Measurements from ENCODE around the gene IFI16. TPM values are rescaled to one million over a fixed set of nuclear protein-coding genes. Genes with fewer than 3 reads are reported as not detected.

The IFI16 gene
- total RNA-seq, 1 donor from 2014 or later, result 5.4 TPM

DNA sequence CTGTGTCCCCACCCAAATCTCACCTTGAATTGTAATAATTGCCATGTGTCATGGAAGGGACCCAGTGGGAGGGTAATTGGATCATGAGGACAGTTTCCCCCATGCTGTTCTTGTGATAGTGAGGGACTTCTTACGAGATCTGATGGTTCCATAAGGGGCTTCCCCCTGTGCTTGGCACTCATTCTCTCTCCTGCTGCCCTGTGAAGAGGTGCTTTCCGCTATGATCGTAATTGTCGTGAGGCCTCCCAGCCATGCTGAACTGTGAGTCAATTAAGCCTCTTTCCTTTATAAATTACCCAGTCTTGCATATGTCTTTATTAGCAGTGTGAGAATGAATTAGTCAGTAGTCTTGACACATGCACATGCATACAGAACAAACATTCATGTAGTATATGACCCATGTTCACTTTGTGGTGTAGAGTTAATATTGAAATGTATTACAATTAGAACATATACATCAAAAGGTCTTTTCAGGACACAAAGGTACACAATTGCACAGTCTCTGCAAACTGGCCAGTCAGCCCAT is 16.9 kb upstream of the IFI16 start:
- Histone ChIP-seq H3K9me3 (ENCODE audit: low read depth) (no peaks in the 10 kb centered on the region), H3F3A (ENCODE audit: low read depth) (no peaks in the 10 kb centered on the region), H3K27me3 (no peaks in the 10 kb centered on the region), H3K36me3 (no peaks in the 10 kb centered on the region), H3K4me3 (no peak overlapping the region), H3K4me2 (no peak overlapping the region), H3K4me1 (no peaks in the 10 kb centered on the region), H3K27ac (no peak overlapping the region), H4K20me1 (ENCODE audit: low read depth) (no peaks in the 10 kb centered on the region), H3K79me2 (ENCODE audit: low read depth) (no peaks in the 10 kb centered on the region), H2AFZ (replicated peaks) (no peak overlapping the region), H3K9ac (no peak overlapping the region)
- H3K4me1 Mint-ChIP-seq, result no peaks in the 10 kb centered on the region
- no peaks in the 10 kb centered on the region for H3K36me3 Mint-ChIP-seq
- H3K4me3 Mint-ChIP-seq, result no peak overlapping the region
- no peaks in the 10 kb centered on the region for H3K27me3 Mint-ChIP-seq (ENCODE audit: insufficient read depth, low read depth)
- no peaks in the 10 kb centered on the region for H3K9me3 Mint-ChIP-seq
- no peak overlapping the region for H3K27ac Mint-ChIP-seq
- DNase-seq (ENCODE audit: low spot score), result no peak
- TF ChIP-seq EZH2 (IDR thresholded peaks at IDR 0.05), result no peak
- no peak for TF ChIP-seq CTCF (IDR thresholded peaks at IDR 0.05)
- no peak for TF ChIP-seq EZH2phosphoT487 (IDR thresholded peaks at IDR 0.05)

DNA sequence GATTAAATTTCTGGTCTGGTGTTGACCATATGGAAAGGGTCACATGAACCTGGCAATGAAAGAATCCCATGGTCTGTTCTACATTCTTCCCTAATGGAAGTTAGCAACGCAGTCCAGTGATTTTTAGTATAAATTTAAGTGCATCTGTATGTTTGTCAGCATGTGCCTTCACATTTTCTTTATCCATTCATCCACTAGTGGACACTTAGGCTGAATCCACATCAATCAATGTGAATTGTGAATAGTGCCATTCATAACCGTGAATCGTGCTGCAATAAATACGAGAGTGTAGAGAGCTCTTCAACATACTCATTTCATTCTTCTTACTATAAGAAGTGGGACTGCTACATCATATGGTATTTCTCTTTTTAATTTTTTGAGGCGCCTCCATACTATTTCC is 12.7 kb upstream of the IFI16 start:
- Histone ChIP-seq H3K36me3 (no peaks in the 10 kb centered on the region), H4K20me1 (ENCODE audit: low read depth) (no peaks in the 10 kb centered on the region), H3K4me2 (no peak overlapping the region), H3K27ac (no peak overlapping the region), H3K27me3 (no peaks in the 10 kb centered on the region), H3K9me3 (ENCODE audit: low read depth) (no peaks in the 10 kb centered on the region), H3K4me1 (peaks cover 11% of the 10 kb centered on the region), H3K9ac (no peak overlapping the region), H2AFZ (replicated peaks) (no peak overlapping the region), H3K79me2 (ENCODE audit: low read depth) (no peaks in the 10 kb centered on the region), H3F3A (ENCODE audit: low read depth) (peaks cover 15% of the 10 kb centered on the region), H3K4me3 (no peak overlapping the region)
- no peaks in the 10 kb centered on the region for H3K9me3 Mint-ChIP-seq
- no peaks in the 10 kb centered on the region for H3K36me3 Mint-ChIP-seq
- no peak overlapping the region for H3K27ac Mint-ChIP-seq
- H3K4me1 Mint-ChIP-seq, result peaks cover 15% of the 10 kb centered on the region
- no peak overlapping the region for H3K4me3 Mint-ChIP-seq
- DNase-seq (ENCODE audit: low spot score), result no peak
- H3K27me3 Mint-ChIP-seq (ENCODE audit: insufficient read depth, low read depth), result no peaks in the 10 kb centered on the region
- TF ChIP-seq CTCF (IDR thresholded peaks at IDR 0.05), result no peak
- no peak for TF ChIP-seq EZH2 (IDR thresholded peaks at IDR 0.05)
- no peak for TF ChIP-seq EZH2phosphoT487 (IDR thresholded peaks at IDR 0.05)

DNA sequence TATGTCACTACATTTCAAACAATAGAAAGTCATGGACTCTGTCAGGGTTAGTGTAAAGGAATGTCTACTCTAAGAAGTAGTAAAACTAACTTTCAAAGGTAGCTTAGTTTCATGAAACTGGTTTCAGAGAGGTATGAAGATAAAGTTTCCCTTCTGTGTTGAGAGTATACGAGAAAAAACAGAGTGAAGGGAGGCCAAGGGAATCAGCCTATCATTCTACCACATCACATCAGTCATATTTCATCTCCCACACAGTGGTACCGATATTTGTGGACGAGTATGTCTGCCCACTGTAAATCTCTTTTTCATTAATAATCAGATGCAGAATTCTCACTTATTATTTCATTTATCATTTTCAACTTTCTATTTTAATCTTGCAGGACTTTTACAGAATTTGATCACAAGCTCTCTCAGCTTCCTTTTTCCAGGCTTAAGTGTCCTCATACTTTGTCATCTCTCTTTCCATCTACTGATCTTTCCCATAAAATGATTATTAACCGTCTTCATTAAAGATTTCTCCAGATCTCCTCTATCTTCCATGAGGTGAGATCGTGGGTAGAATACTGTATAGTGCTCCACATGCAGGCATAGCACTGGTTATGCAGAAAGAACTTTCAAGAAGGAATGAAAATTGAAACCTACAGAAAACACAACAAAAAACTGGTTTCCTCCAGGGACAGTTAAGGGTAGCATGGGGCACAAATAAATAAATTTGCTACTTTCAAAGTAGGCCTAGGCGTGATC is 11.5 kb upstream of the IFI16 start:
- Histone ChIP-seq H4K20me1 (ENCODE audit: low read depth) (no peaks in the 10 kb centered on the region), H3K27ac (no peak overlapping the region), H3K27me3 (no peaks in the 10 kb centered on the region), H3K4me1 (peaks cover 11% of the 10 kb centered on the region), H3K36me3 (no peaks in the 10 kb centered on the region), H3K79me2 (ENCODE audit: low read depth) (no peaks in the 10 kb centered on the region), H3F3A (ENCODE audit: low read depth) (peaks cover 15% of the 10 kb centered on the region), H3K4me2 (peak overlapping the region; percentile 80), H3K9ac (no peak overlapping the region), H3K4me3 (peak overlapping the region; percentile 58), H3K9me3 (ENCODE audit: low read depth) (no peaks in the 10 kb centered on the region), H2AFZ (replicated peaks) (peak overlapping the region; percentile 68)
- no peaks in the 10 kb centered on the region for H3K27me3 Mint-ChIP-seq (ENCODE audit: insufficient read depth, low read depth)
- H3K27ac Mint-ChIP-seq, result no peak overlapping the region
- TF ChIP-seq EZH2phosphoT487 (IDR thresholded peaks at IDR 0.05), result no peak
- TF ChIP-seq EZH2 (IDR thresholded peaks at IDR 0.05), result no peak
- no peak for TF ChIP-seq CTCF (IDR thresholded peaks at IDR 0.05)
- peak overlapping the region; percentile 80 for H3K4me3 Mint-ChIP-seq
- no peak for DNase-seq (ENCODE audit: low spot score)
- H3K4me1 Mint-ChIP-seq, result peaks cover 15% of the 10 kb centered on the region
- H3K9me3 Mint-ChIP-seq, result no peaks in the 10 kb centered on the region
- no peaks in the 10 kb centered on the region for H3K36me3 Mint-ChIP-seq

Measured in neural progenitor cell (in vitro differentiated cells).